KMS-11 (cell line): ENCODE results near the gene KLHL20.
"Not testable (repeated sequence)": the region's sequence is repeated elsewhere in the genome, so short reads cannot be mapped to it uniquely, and the experiment has no call there.

Experiments used
- H2AFZ ChIP-seq: fragments of 200-600 bp; sonication (generic); 2 replicates; pipeline ENCODE4 v1.6.1; 2016; ENCODE audit warnings: antibody characterized with exemption, mixed run types, low read depth
- H3K27ac ChIP-seq: fragments of 200-600 bp; sonication (generic); 2 replicates; pipeline ENCODE4 v1.6.1; 2016; ENCODE audit warnings: mild to moderate bottlenecking, mixed run types
- H3K27me3 ChIP-seq: fragments of 200-600 bp; sonication (generic); 2 replicates; pipeline ENCODE4 v1.6.1; 2017; ENCODE audit warnings: mild to moderate bottlenecking, low read depth, mixed run types, moderate library complexity; ENCODE audit not compliant: insufficient read depth
- H3K36me3 ChIP-seq: fragments of 200-600 bp; sonication (generic); 2 replicates; pipeline ENCODE4 v1.6.1; 2017; ENCODE audit warnings: mild to moderate bottlenecking, mixed run types; ENCODE audit not compliant: insufficient read depth
- H3K4me1 ChIP-seq: fragments of 200-600 bp; sonication (generic); 2 replicates; pipeline ENCODE4 v1.6.1; 2016; ENCODE audit warnings: mild to moderate bottlenecking, low read depth, mixed run types; ENCODE audit not compliant: poor library complexity, severe bottlenecking
- H3K4me2 ChIP-seq: fragments of 200-600 bp; sonication (generic); 2 replicates; pipeline ENCODE4 v1.7.0; 2016; ENCODE audit warnings: mild to moderate bottlenecking, mixed run types
- H3K4me3 ChIP-seq: fragments of 200-600 bp; sonication (generic); IDR thresholded peaks from 2 replicates; pipeline ENCODE4 v1.6.1; 2017; ENCODE audit warnings: low read depth, low read length, mixed read lengths; ENCODE audit not compliant: insufficient read depth
- H3K79me2 ChIP-seq: fragments of 200-600 bp; sonication (generic); 2 replicates; pipeline ENCODE4 v1.6.1; 2016; ENCODE audit warnings: low read depth, mixed run types; ENCODE audit not compliant: insufficient read depth
- H3K9ac ChIP-seq: fragments of 200-600 bp; sonication (generic); 2 replicates; pipeline ENCODE4 v1.6.1; 2016; ENCODE audit warnings: mild to moderate bottlenecking, mixed run types
- H4K20me1 ChIP-seq: fragments of 200-600 bp; sonication (generic); 2 replicates; pipeline ENCODE4 v1.6.1; 2016; ENCODE audit warnings: mild to moderate bottlenecking, mixed run types; ENCODE audit not compliant: insufficient read depth
- CTCF ChIP-seq: fragments of 200-600 bp; sonication (generic); conservative IDR thresholded peaks from 2 replicates; pipeline ENCODE4 v1.6.1; 2017; ENCODE audit warnings: low read depth, mild to moderate bottlenecking, antibody characterized with exemption, low read length, moderate library complexity, mixed read lengths

The KLHL20 gene

DNA sequence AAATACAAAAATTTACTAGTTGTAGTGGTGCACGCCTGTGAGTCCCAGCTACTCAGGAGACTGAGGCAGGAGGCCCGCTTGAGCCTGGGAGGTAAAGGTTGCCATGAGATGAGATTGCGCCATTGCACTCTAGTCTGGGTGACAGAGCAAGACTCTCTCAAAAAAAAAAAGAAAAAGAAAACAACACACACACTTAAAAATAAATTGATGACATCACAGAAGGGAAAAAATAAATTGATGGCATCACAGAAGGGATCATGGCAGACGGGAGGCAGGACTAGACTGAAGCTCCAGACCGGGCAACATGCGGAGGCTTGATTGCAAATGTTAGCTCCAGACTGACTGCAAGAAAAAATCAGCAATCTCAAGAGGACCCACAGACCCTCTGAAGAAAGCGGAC is 43.3 kb downstream of the KLHL20 start:
- H4K20me1 ChIP-seq, result no peaks in the 10 kb centered on the region
- H3K27me3 ChIP-seq, result no peaks in the 10 kb centered on the region
- no peak overlapping the region for H2AFZ ChIP-seq
- no peak for TF ChIP-seq CTCF
- no peak overlapping the region for H3K4me3 ChIP-seq
- H3K9ac ChIP-seq, result no peak overlapping the region
- H3K27ac ChIP-seq, result no peak overlapping the region
- H3K4me2 ChIP-seq, result no peak overlapping the region
- H3K79me2 ChIP-seq, result no peaks in the 10 kb centered on the region
- peaks cover 6% of the 10 kb centered on the region for H3K4me1 ChIP-seq
- H3K36me3 ChIP-seq, result peaks cover 10% of the 10 kb centered on the region; the same call in 1 of the 2 replicates

- Histone ChIP-seq H3K27me3 (no peaks in the 10 kb centered on the region), H3K79me2 (no peaks in the 10 kb centered on the region), H2AFZ (no peak overlapping the region), H3K9ac (no peak overlapping the region), H3K36me3 (peaks cover 10% of the 10 kb centered on the region; the same call in 1 of the 2 replicates), H3K27ac (no peak overlapping the region), H4K20me1 (no peaks in the 10 kb centered on the region), H3K4me1 (peaks cover 2% of the 10 kb centered on the region), H3K4me3 (no peak overlapping the region), H3K4me2 (no peak overlapping the region)
- TF ChIP-seq CTCF, result no peak
Measured at GRCh38 chr1:173758980-173759379, 44.2 kb downstream of the KLHL20 start.

- H4K20me1 ChIP-seq, H3K27me3 ChIP-seq, H3K9ac ChIP-seq, H3K27ac ChIP-seq, H3K79me2 ChIP-seq, H3K4me2 ChIP-seq, H2AFZ ChIP-seq, H3K4me3 ChIP-seq, H3K4me1 ChIP-seq, H3K36me3 ChIP-seq: not testable (repeated sequence)
Measured at GRCh38 chr1:173764331-173764730, 49.5 kb downstream of the KLHL20 start.

DNA sequence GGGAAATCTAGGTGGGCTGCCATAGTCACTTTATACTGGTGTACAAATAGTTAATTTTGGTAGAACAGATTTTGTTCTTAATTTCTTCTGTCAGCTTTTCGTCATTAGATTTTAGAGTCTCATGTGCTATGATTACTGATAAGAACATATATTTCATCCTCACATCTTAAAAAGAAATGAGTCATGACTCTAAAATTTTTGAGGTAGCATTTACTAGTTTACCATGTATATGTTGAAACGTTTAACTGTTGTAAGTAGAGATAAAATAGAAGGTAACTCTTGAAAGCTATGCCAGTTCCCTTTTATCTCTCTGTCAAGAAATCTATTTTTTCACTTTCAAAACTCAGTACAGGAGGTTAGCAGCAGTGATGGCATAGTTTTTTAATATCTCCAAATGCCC is 53.4 kb downstream of the KLHL20 start:
- H4K20me1 ChIP-seq, result no peaks in the 10 kb centered on the region
- H2AFZ ChIP-seq, result no peak overlapping the region
- no peak overlapping the region for H3K9ac ChIP-seq
- H3K4me2 ChIP-seq, result no peak overlapping the region
- H3K79me2 ChIP-seq, result no peaks in the 10 kb centered on the region
- no peaks in the 10 kb centered on the region for H3K27me3 ChIP-seq
- H3K27ac ChIP-seq, result no peak overlapping the region
- no peaks in the 10 kb centered on the region for H3K36me3 ChIP-seq
- no peak for TF ChIP-seq CTCF
- no peak overlapping the region for H3K4me3 ChIP-seq
- no peaks in the 10 kb centered on the region for H3K4me1 ChIP-seq

- Histone ChIP-seq H3K27ac (no peak overlapping the region), H3K4me3 (no peak overlapping the region), H3K9ac (no peak overlapping the region), H3K36me3 (no peaks in the 10 kb centered on the region), H3K4me2 (no peak overlapping the region), H3K4me1 (no peaks in the 10 kb centered on the region), H3K79me2 (no peaks in the 10 kb centered on the region), H2AFZ (no peak overlapping the region), H3K27me3 (no peaks in the 10 kb centered on the region), H4K20me1 (no peaks in the 10 kb centered on the region)
- TF ChIP-seq CTCF, result no peak
Measured at GRCh38 chr1:173768827-173769226, 54.0 kb downstream of the KLHL20 start.

- not testable (repeated sequence) for H3K36me3 ChIP-seq, H3K27ac ChIP-seq, H3K27me3 ChIP-seq, H3K79me2 ChIP-seq, H3K9ac ChIP-seq, H3K4me1 ChIP-seq, H2AFZ ChIP-seq, H3K4me2 ChIP-seq, H3K4me3 ChIP-seq, H4K20me1 ChIP-seq
Measured at GRCh38 chr1:173770330-173770729, 55.5 kb downstream of the KLHL20 start.
